ENCODE data around the gene MAPK1IP1L.

- TF ChIP-seq CTCF (IDR thresholded peaks at IDR 0.05) (no peak), EP300 (IDR thresholded peaks at IDR 0.05) (no peak), POLR2A (IDR thresholded peaks at IDR 0.05) (no peak)
These were observed 2.5 kb upstream of the MAPK1IP1L start for GRCh38 chr14:55048900-55049436.

All from tibial nerve (tissue), 4 donors.